CD4-positive, alpha-beta T cell treated with Interleukin-2 at 100 ng/mL for 4 hours (primary cell): ENCODE data around the gene PRAMEF25.
"Not testable (repeated sequence)": the region's sequence is repeated elsewhere in the genome, so short reads cannot be mapped to it uniquely, and the experiment has no call there.

Experiments used
- DNase-seq: peaks from one replicate; pipeline ENCODE4 v3.0.0-alpha.2; 2020; ENCODE audit warnings: low spot score

Gene PRAMEF25

GRCh38 chr1:13070474-13070873 is at the start of gene PRAMEF25:
PRAMEF25 (plus strand) TSS chr1:13070774; CDS start chr1:13073694, 2,920 bp downstream.
- not testable (repeated sequence) for DNase-seq

GRCh38 chr1:13056475-13056874 is 14.1 kb upstream of the PRAMEF25 start, which contains the start of gene PRAMEF27:
PRAMEF27 (minus strand) TSS chr1:13056575; CDS start chr1:13053659, 2,916 bp downstream.
- DNase-seq, result not testable (repeated sequence)

GRCh38 chr1:13116754-13117153 is 46.2 kb downstream of the PRAMEF25 start, which contains the start of gene HNRNPCL2:
HNRNPCL2 (minus strand) TSS chr1:13116854; CDS start chr1:13116400, 454 bp downstream.
- DNase-seq, result not testable (repeated sequence)
